IMR-90 (cell line): ENCODE data around the gene USP20. TPM values are rescaled to one million over a fixed set of nuclear protein-coding genes. Genes with fewer than 3 reads are reported as not detected.

Experiments used
- ATAC-seq: fragments of 200-7000 bp; cut with Tn5 transposase; 2 replicates; pipeline ENCODE4 v1.9.1; 2020; ENCODE audit warnings: low read depth, mild to moderate bottlenecking, moderate library complexity
- BruUV-seq: library from RNA; stranded (reverse); fragments of 400-500 nt; replicated peaks from 2 replicates; lab custom pipeline; 2021; lab: Mats Ljungman, UMichigan
- CTCF ChIA-PET: fragments of 300-600 bp; formaldehyde crosslinking; extraction: SDS; loops from one replicate; lab custom pipeline; 2021; ENCODE audit warnings: antibody characterized with exemption; lab: Yijun Ruan, JAX
- POLR2A ChIA-PET: fragments of 300-600 bp; sonication (Branson Sonifier 250); formaldehyde crosslinking; loops from one replicate; lab custom pipeline; 2022; ENCODE audit warnings: antibody characterized with exemption; ENCODE audit not compliant: unreplicated experiment; lab: Charles Lee
- DNase-seq: peaks from one replicate; pipeline ENCODE4 v3.0.0; 2013
- H2AFZ ChIP-seq: replicated peaks from 2 replicates; pipeline ENCODE3; 2013; ENCODE audit warnings: low read length, mild to moderate bottlenecking; ENCODE audit not compliant: poor library complexity
- H2AK5ac ChIP-seq: 2 replicates; pipeline ENCODE4 v1.6.1; 2013; ENCODE audit warnings: low read depth, low read length, inconsistent platforms
- H2AK9ac ChIP-seq: replicated peaks from 2 replicates; pipeline ENCODE3; 2013; ENCODE audit warnings: mild to moderate bottlenecking, low read depth, low read length, moderate library complexity; ENCODE audit not compliant: poor library complexity
- H2BK120ac ChIP-seq: 2 replicates; pipeline ENCODE4 v1.6.1; 2013; ENCODE audit warnings: low read depth, low read length, inconsistent platforms
- H2BK15ac ChIP-seq: 3 replicates; pipeline ENCODE4 v1.6.1; 2013; ENCODE audit warnings: low read depth, low read length, inconsistent platforms
- H2BK20ac ChIP-seq: 2 replicates; pipeline ENCODE4 v1.6.1; 2013; ENCODE audit warnings: low read depth, mild to moderate bottlenecking, inconsistent platforms, low read length, moderate library complexity
- H2BK5ac ChIP-seq: 2 replicates; pipeline ENCODE4 v1.6.1; 2013; ENCODE audit warnings: mild to moderate bottlenecking, low read depth, low read length, inconsistent platforms; ENCODE audit not compliant: poor library complexity, severe bottlenecking
- H3K14ac ChIP-seq: replicated peaks from 2 replicates; pipeline ENCODE4 v1.6.1; 2013; ENCODE audit warnings: low read depth, low read length, inconsistent platforms
- H3K18ac ChIP-seq: 2 replicates; pipeline ENCODE4 v1.6.1; 2013; ENCODE audit warnings: low read depth, low read length, control low read depth
- H3K23ac ChIP-seq: 2 replicates; pipeline ENCODE4 v1.6.1; 2013; ENCODE audit warnings: low read depth, low read length, inconsistent platforms
- H3K27ac ChIP-seq: 2 replicates; pipeline ENCODE4 v1.5.1; 2013; ENCODE audit warnings: mild to moderate bottlenecking, control low read depth, low read length; ENCODE audit not compliant: insufficient read depth
- H3K27me3 ChIP-seq: 2 replicates; pipeline ENCODE4 v1.6.1; 2013; ENCODE audit warnings: low read length; ENCODE audit not compliant: control insufficient read depth, insufficient read depth
- H3K36me3 ChIP-seq: 2 replicates; pipeline ENCODE4 v1.6.1; 2013; ENCODE audit warnings: low read length, mixed read lengths; ENCODE audit not compliant: control insufficient read depth, insufficient read depth
- H3K4ac ChIP-seq: 2 replicates; pipeline ENCODE4 v1.6.1; 2013; ENCODE audit warnings: low read depth, low read length, inconsistent platforms
- H3K4me1 ChIP-seq: 2 replicates; pipeline ENCODE4 v1.6.1; 2013; ENCODE audit warnings: low read length, mixed read lengths; ENCODE audit not compliant: control insufficient read depth, insufficient read depth
- H3K4me2 ChIP-seq: 2 replicates; pipeline ENCODE4 v1.6.1; 2013; ENCODE audit warnings: low read depth, mild to moderate bottlenecking, control low read depth, low read length, moderate library complexity
- H3K4me3 ChIP-seq: 2 replicates; pipeline ENCODE4 v1.5.1; 2013; ENCODE audit warnings: low read depth, mild to moderate bottlenecking, control low read depth, low read length, moderate library complexity; ENCODE audit not compliant: insufficient read depth
- H3K56ac ChIP-seq: 2 replicates; pipeline ENCODE4 v1.6.1; 2013; ENCODE audit warnings: low read length, inconsistent platforms; ENCODE audit not compliant: insufficient read depth; ENCODE audit errors: extremely low read depth
- H3K79me1 ChIP-seq, 2 experiments: 2 replicates each; pipeline ENCODE4 v1.6.1; 2013; ENCODE audit warnings: low read length in 2 of 2, inconsistent platforms in 1 of 2, low read depth in 1 of 2
- H3K9ac ChIP-seq: 2 replicates; pipeline ENCODE4 v1.6.1; 2013; ENCODE audit warnings: low read depth, low read length, control low read depth
- H3K9me1 ChIP-seq: 2 replicates; pipeline ENCODE4 v1.6.1; 2013; ENCODE audit warnings: low read length, inconsistent platforms; ENCODE audit not compliant: insufficient read depth
- H3K9me3 ChIP-seq: 2 replicates; pipeline ENCODE4 v1.6.1; 2013; ENCODE audit warnings: low read length; ENCODE audit not compliant: control insufficient read depth, insufficient read depth
- H4K20me1 ChIP-seq: 2 replicates; pipeline ENCODE4 v1.6.1; 2013; ENCODE audit warnings: low read length, inconsistent platforms; ENCODE audit not compliant: insufficient read depth
- H4K5ac ChIP-seq: 2 replicates; pipeline ENCODE4 v1.6.1; 2013; ENCODE audit warnings: mild to moderate bottlenecking, low read depth, low read length, control low read depth
- H4K8ac ChIP-seq, 2 experiments: 2 replicates each; pipeline ENCODE4 v1.6.1; 2013; ENCODE audit warnings: low read depth in 2 of 2, low read length in 2 of 2, control low read depth in 1 of 2, inconsistent platforms in 1 of 2
- H4K91ac ChIP-seq: 2 replicates; pipeline ENCODE4 v1.6.1; 2013; ENCODE audit warnings: low read depth, low read length, inconsistent platforms; ENCODE audit not compliant: insufficient read depth
- BHLHE40 ChIP-seq: fragments of 150-350 bp; IDR thresholded peaks from 2 replicates; pipeline ENCODE4 v1.6.1; 2016; ENCODE audit warnings: mild to moderate bottlenecking, low read depth, low read length
- CEBPB ChIP-seq: IDR thresholded peaks from 2 replicates; pipeline ENCODE4 v1.6.1; 2012; ENCODE audit warnings: low read depth, low read length, improper control_type of control experiment
- CHD1 ChIP-seq: IDR thresholded peaks from 2 replicates; pipeline ENCODE4 v1.6.1; 2012; ENCODE audit warnings: low read depth, low read length, improper control_type of control experiment
- CTCF ChIP-seq: conservative IDR thresholded peaks from 2 replicates; pipeline ENCODE4 v1.5.1; 2012; ENCODE audit warnings: mild to moderate bottlenecking, low read depth, low read length, improper control_type of control experiment
- ELK1 ChIP-seq: fragments of 150-350 bp; IDR thresholded peaks from 2 replicates; pipeline ENCODE4 v1.6.1; 2016; ENCODE audit warnings: low read depth, mild to moderate bottlenecking, low read length, moderate library complexity, borderline replicate concordance
- FOS ChIP-seq: fragments of 150-350 bp; IDR thresholded peaks from 2 replicates; pipeline ENCODE4 v1.6.1; 2016; ENCODE audit warnings: low read depth, low read length
- MAFK ChIP-seq: IDR thresholded peaks from 2 replicates; pipeline ENCODE4 v1.6.1; 2012; ENCODE audit warnings: low read depth, low read length, improper control_type of control experiment
- MAZ ChIP-seq: IDR thresholded peaks from 2 replicates; pipeline ENCODE4 v1.6.1; 2012; ENCODE audit warnings: low read depth, mild to moderate bottlenecking, low read length, improper control_type of control experiment, moderate library complexity, borderline replicate concordance
- MXI1 ChIP-seq: IDR thresholded peaks from 2 replicates; pipeline ENCODE4 v1.6.1; 2012; ENCODE audit warnings: low read depth, mild to moderate bottlenecking, low read length, moderate library complexity, borderline replicate concordance
- NFE2L2 ChIP-seq: fragments of 150-350 bp; IDR thresholded peaks from 2 replicates; pipeline ENCODE4 v1.6.1; 2016; ENCODE audit warnings: low read depth, mild to moderate bottlenecking, low read length
- POLR2A ChIP-seq: IDR thresholded peaks from 2 replicates; pipeline ENCODE4 v1.6.1; 2012; ENCODE audit warnings: mild to moderate bottlenecking, low read depth, low read length
- RAD21 ChIP-seq: IDR thresholded peaks from 2 replicates; pipeline ENCODE4 v1.6.1; 2012; ENCODE audit warnings: low read length, improper control_type of control experiment
- RCOR1 ChIP-seq: IDR thresholded peaks from 2 replicates; pipeline ENCODE4 v1.6.1; 2012; ENCODE audit warnings: mild to moderate bottlenecking, low read length, improper control_type of control experiment; ENCODE audit not compliant: insufficient replicate concordance
- RFX5 ChIP-seq: IDR thresholded peaks from 2 replicates; pipeline ENCODE4 v1.8.0; 2012; ENCODE audit warnings: low read depth, mild to moderate bottlenecking, low read length, moderate library complexity
- SMC3 ChIP-seq: fragments of 150-350 bp; IDR thresholded peaks from 2 replicates; pipeline ENCODE4 v1.6.1; 2016; ENCODE audit warnings: low read depth, mild to moderate bottlenecking, antibody characterized with exemption, low read length, moderate library complexity
- USF2 ChIP-seq: fragments of 150-350 bp; IDR thresholded peaks from 2 replicates; pipeline ENCODE4 v1.6.1; 2017; ENCODE audit warnings: mild to moderate bottlenecking, antibody characterized with exemption, low read length, low read depth
- WGBS, 2 experiments: methylation state at CpG; one replicate each; pipeline versions ENCODE4 v1.1.5 to v1.1.7; 2013; ENCODE audit warnings: missing lambda C conversion rate in 2 of 2; ENCODE audit not compliant: insufficient read length in 1 of 2; ENCODE audit errors: extremely low coverage in 2 of 2; 5-methylcytosine and 5-hydroxymethylcytosine counted together
- dilution Hi-C: fragments of 300-500 bp; cut with HindIII; formaldehyde crosslinking; loops from one replicate; pipeline ENCODE4 v1.14.3; 2018; ENCODE audit warnings: low sequenced_read_pairs; ENCODE audit not compliant: unreplicated experiment
- in situ Hi-C: fragments of 300-500 bp; cut with MboI; formaldehyde crosslinking; loops from 3 replicates; pipeline ENCODE4 v1.14.3; 2019; ENCODE audit warnings: low sequenced_read_pairs, inconsistent platforms, mixed read lengths
- intact Hi-C: fragments of 100-400 bp; cut with micrococcal nuclease; formaldehyde crosslinking; loops from 2 replicates; pipeline ENCODE4 v1.10.0; 2022
- polyA plus RNA-seq, 3 experiments: library from polyadenylated mRNA; depleted of rRNA; stranded (reverse); fragments of >200 nt; gene quantifications; 2 replicates each; pipeline ENCODE4 v1.2.3, GENCODE V29; 2012; ENCODE audit warnings: low replicate concordance in 1 of 3
- total RNA-seq: library from RNA; depleted of rRNA; stranded (reverse); fragments of >200 nt; gene quantifications from 2 replicates; pipeline ENCODE4 v1.2.3, GENCODE V29; 2012

Gene USP20
- total and polyA plus RNA-seq, 2 of the 4 experiments (the other 2 are of a cell fraction) = 3.8 to 21.6 TPM

- no peak for ATAC-seq
- ChIA-PET CTCF (no interaction called here), POLR2A (no interaction called here)
- H3K4me1 ChIP-seq = no peaks in the 10 kb centered on the region
- no peak overlapping the region for H3K9ac ChIP-seq
- H2BK20ac ChIP-seq = no peak overlapping the region
- H3K79me1 ChIP-seq = no peaks in the 10 kb centered on the region
- no peak overlapping the region for H2BK120ac ChIP-seq
- H4K20me1 ChIP-seq = peaks cover 4% of the 10 kb centered on the region; the same call in 1 of the 2 replicates
- no peak overlapping the region for H2AK5ac ChIP-seq
- no peak overlapping the region for H3K56ac ChIP-seq
- no peak for TF ChIP-seq RCOR1
- no peak for TF ChIP-seq USF2
- no peak for TF ChIP-seq BHLHE40
- TF ChIP-seq CTCF = no peak
- TF ChIP-seq POLR2A = no peak
- no peak for TF ChIP-seq RFX5
- TF ChIP-seq MXI1 = no peak
- no peak for TF ChIP-seq FOS
- TF ChIP-seq ELK1 = no peak
- no peak for TF ChIP-seq MAZ
- no peak for TF ChIP-seq MAFK
- TF ChIP-seq CHD1 = no peak
- no peak for TF ChIP-seq RAD21
- no peak for TF ChIP-seq SMC3
- TF ChIP-seq CEBPB = no peak
- no peak for TF ChIP-seq NFE2L2
- no peak overlapping the region for H3K23ac ChIP-seq
- no peak overlapping the region for H4K8ac ChIP-seq
- BruUV-seq = no TSS peak
- no peak overlapping the region for H3K4me3 ChIP-seq
- H4K91ac ChIP-seq = no peak overlapping the region
- no peaks in the 10 kb centered on the region for H3K27me3 ChIP-seq
- H4K5ac ChIP-seq = no peak overlapping the region
- peaks cover 7% of the 10 kb centered on the region; the same call in 1 of the 2 replicates for H3K9me1 ChIP-seq
- H2BK5ac ChIP-seq = no peak overlapping the region
- no peak overlapping the region for H2BK15ac ChIP-seq
- WGBS, 2 experiments = no CpG with 5 or more reads among the region's 4 CpGs
- no peak overlapping the region for H3K27ac ChIP-seq
- intact Hi-C loops (no loop called here), in situ Hi-C loops (no loop called here), dilution Hi-C loops (no loop called here)
- H2AFZ ChIP-seq = no peak overlapping the region
- DNase-seq = no peak
- peaks cover 54% of the 10 kb centered on the region for H3K36me3 ChIP-seq
- H3K18ac ChIP-seq = no peak overlapping the region
- H3K4ac ChIP-seq = no peak overlapping the region
- H3K14ac ChIP-seq = no peak overlapping the region
- H2AK9ac ChIP-seq = no peak overlapping the region
- no peak overlapping the region for H3K4me2 ChIP-seq
- H3K9me3 ChIP-seq = no peaks in the 10 kb centered on the region
Measured at GRCh38 chr9:129854588-129855110, 19.4 kb downstream of the USP20 start.
